ENCODE measurements around the gene SCN7A.
A peak's percentile ranks its signal among the peaks of the same experiment; 100 is the strongest.
"Not testable (repeated sequence)": the region's sequence is repeated elsewhere in the genome, so short reads cannot be mapped to it uniquely, and the experiment has no call there.

Gene SCN7A

DNA sequence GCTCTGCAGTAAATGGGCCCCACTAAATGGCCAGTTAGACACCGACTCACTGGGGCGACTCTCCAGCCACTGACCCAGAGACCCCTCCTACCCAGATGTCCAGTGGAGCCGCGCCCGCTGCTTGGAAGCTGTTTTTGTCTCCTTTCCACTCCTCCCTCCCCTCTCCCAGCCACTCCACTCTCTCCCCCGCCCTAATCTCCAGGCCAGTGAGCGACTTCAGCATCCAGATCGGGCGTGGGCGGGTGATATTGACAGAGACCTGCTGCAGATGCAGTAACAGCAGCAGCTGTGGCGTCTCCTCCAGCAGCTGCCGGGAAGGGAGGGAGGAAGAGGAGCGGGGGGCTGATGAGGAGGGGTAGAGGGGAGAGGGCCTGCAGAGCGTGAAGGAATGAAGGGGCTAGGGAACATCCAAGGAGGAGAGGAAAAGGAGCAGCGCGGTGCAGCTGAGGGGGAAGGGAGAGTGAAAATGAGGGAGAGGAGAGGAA lies at the start of gene SCN7A:
Gene SCN7A (minus strand): TSS at position 110 of the 485 bp plus-strand sequence. CDS start 16,553 bp downstream, outside the sequence.
- no peak for DNase-seq

DNA sequence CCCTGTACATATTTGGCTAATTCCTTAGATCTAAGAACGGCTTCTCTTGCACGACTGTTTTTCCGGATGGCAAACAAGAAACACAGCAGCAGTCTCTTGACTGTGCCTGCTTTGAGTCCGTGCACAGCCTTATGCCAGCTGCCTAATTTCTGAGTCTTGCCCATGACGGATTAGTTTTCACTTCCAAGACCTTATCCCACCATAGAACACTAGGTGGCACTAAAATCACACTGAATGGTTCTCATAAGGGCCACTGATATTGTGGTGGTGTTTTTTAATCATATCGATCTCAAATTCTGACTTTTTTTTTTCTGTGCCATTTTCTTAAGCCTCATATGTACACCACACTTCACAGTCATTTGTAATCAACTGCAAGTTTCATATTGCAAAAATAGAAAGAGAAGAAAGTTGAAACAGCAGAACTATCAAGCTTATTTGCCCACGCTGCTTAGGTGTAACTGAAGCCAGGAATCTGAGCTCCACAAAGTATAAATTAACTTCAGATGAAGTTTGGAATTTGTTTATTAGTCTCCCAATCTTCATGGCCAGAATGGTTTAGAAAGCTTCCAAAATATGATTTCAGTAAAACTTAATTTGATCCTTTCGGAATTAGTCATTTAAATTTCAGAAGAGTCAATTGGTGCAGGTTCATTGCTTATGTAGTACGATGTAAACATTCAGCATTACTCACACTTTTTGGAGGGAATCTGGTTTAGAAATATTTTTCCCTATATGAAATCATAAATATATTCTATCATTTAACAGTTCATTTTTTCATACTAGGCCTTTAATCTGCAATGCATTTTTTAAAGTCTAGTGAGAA lies 45.5 kb upstream of the SCN7A start:
- DNase-seq, result peak; percentile 40

DNA sequence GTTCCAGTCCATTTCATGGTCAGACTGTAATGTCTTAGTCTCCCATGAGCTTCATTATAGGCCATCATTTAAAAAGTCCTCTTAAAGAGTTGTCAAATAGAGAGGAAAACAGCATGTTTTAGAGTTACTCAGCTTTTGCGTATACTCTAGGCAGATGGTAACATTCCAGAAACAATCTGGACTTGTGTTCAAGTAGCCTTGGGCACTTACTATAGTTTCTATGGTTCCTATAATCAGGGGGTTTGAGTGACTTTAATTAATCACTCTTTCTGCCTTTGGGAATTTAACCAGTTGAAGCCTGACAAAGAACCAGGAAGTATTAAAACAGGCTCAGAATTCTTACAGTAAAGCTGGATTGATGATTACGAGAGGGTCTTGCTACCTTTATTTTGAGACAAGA lies 42.1 kb upstream of the SCN7A start:
- no peak for DNase-seq

DNA sequence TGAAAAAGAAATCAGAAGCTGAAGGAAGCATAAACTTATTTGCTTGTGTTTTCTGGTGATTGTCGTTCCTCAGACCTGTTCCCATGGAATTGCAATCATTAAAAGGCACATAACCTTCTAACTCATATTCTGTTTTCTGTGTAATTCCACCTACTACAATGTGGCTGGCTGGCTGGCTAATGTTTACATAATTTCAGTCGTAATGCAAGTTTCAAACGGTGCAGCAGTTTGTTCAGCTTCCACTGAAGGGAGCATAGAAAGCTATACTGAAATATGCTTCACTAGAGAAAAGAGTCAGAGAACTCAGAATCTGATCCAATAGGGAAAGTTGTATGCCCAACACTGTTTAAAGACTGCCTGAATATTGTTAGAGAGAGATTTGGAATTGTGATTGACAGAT lies 27.1 kb upstream of the SCN7A start:
- no peak for DNase-seq

DNA sequence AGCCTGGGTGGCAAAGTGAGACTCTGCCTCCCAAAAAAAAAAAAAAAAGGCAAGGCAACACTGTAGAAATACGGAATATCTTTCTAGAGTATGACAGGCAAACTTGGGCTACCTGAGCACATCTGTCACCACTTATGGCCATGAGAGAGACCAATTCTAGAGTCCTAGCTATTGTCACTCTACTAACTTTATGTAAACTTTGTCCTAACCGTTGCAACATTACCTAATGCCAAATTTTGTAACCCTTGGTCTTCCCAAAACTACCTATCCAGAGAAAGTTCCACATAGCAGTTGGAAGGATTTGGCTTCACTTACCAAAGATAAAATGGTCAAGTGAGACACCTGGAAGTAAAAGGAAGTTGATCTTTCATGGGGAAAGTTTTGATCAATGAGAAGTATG lies 26.6 kb upstream of the SCN7A start:
- no peak for DNase-seq

DNA sequence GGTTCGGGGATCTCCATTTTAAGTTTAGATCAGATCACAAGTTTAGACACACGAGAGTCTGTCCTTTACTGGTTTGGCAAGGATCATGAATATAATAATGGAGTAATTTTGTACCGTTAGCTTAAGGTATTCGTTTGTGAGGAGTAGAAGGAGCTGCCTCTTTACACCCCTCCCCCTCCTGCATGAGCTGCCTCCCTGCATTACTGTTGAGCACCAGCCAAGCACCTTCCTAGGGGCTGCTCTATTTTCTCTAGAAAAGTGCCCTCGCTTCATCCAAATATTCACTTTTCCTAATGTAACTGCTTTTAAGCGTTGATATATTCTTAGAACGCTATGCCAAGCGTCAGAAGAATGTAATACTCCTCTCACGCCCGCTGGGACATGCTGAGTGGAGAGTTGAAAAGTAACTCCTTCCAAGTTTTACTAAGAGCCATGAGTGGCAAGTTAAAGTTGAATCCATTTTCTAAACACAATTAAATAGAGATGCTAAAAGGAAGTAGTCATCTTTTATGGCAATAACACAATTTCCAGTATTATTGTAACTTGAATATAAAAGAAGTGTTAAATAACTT lies 25.4 kb upstream of the SCN7A start:
- no peak for DNase-seq

DNA sequence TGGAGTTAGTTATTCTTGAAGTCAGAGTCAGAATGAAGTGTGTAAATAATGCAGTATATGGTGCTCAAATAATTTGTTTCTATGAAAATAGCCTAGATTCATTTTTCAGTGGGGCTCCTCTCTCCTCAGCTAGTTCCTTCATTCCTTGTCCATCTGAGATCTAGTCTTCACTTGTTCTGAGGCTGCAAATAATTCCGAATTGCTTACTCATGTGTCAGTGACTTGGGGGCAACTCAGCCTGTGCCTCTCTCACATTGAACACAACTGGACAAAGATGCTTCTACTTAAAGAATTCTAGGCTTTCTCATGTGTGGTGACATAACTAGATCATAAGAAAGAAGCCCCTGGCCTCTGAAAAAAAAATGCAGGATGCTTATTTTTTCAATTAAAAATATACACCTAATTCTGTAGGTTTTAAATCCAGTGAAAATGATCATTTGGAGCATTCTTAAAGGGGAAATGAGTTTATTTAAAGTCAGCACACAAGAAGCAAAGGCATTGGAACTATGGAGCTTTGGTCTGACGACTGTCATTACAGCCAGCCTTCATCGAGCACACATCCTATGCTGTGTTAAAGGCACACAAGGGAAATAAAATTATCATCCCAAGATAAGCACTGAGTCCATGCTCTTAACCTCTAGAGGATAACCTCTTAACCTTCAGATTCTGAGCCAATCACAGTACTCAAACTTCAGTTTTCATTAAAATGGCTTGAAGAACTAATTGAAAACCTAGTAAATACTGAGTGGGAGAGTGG lies 24.8 kb upstream of the SCN7A start:
- DNase-seq, result no peak

DNA sequence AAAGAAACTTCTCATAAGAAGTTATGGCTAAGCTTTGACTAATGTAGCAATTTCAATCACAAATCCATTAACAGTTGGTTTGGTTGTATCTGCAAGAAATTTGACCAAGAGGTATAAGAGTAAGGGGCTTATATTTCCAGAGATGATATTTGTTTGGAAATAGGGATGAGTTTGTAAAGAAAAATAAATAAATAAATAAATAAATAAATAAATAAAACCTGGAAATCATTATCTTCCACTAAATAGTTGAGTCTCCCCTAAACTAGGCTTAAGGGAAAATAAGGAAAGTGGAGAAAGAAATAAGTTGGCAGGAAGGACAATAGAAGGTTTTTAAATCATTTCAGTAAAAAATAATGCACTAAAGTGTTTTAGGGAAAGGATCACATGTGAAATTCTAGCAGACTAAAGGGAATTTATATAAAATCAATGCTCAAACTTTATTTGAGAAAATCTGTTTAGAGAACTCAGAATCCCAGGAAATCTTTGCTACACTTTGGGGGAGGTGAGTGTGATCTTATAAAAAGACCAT lies 23.5 kb upstream of the SCN7A start:
- no peak for DNase-seq

DNA sequence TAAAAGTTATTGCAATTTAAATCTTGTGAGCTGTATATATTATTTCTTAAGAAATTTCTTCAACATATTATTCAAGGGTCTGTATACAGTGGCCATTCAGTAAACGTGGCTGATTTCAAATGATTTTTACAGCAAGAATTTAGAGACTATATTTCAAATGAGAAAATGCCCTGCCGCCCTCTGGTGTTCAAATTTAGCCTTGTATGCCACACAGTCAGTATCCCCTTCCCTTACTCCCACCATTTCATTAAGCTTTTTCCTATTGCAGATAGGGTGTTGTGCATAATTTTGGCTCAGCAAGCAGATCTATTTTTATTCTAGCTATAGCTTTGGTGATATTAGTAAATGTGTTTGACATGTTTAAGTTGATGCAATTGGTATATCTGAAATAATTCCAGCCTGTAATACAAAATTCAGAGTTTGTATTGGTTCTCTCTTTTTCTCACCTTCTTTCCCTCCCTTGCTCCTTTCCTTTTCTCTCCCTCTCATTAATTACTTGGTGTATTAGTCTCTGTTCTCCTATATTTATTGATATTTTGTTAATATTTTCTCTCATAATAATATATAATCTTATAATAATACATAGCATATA lies 22.8 kb upstream of the SCN7A start:
- DNase-seq, result no peak

DNA sequence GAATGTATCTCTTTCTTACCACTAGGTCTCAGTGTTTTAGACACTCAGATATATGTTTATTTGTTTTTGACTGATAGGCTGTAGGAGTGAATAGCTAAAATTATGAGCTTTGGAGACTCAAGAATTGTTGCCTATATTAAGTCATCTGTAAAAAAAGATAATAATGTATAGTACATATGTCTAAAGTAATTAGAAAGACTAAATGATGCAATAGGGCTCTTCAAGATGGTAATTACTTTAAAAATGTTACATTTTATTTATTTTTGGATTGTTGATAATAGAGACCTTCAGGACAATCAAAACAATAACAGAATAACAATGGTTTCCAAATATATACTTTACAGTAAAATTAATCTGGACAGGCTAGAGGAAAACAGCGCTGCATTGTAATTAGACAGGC lies 19.9 kb upstream of the SCN7A start:
- DNase-seq, result no peak

DNA sequence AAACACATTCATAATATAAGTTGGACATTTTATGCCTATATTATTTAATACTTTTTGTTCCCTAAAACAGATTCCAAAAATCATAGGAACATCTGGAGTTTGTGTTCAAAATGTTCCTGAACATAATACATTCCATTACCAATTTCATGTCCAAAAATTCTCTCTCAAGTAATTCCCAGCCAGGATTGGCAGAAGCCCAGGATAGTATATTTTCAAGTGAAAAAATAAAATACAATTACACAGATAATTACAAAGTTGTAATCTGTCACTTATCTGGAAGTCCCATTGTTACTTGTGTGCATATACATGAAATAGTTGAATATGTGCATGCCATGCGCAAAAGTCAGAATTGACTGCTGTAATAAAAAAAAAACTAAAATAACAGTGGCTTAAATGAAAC lies 5.2 kb upstream of the SCN7A start:
- no peak for DNase-seq

DNA sequence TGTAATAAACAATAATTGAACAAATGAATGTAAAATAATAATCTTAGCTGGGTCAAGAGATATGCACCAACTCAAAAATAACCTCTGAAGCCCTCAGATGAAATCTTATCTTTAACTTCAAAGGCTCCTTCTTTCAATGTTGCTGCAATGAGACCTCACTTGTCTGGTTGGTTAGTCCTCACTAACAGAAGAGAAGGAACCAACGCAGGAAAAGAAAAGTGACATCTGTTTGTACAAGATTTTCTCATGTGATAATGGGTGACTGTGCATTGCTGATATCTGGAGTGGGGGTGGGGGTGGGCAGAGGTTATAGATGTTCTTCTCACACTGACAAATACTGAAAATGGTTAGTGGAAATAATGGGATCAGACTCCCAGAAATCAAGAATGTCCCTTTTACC lies 2.6 kb downstream of the SCN7A start:
- DNase-seq, result no peak

DNA sequence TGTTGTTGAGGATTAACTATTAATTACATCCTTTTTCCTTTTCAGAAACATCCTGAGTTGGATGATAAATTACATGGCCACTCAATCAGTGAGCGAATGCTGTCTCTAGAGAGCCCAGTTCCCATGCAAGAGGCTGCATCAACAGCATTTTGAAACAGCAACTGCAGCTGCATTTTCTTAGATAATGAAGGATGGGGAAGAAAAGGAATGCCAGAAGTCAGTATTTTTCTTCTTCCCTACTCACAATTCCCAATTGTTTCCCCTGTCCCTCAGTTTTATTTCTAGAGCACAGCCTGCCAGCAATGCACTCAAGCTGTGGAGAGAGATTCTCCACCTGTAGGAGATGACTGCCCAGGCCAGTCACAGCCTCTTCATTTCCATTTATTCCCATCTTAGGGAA lies 6.9 kb downstream of the SCN7A start:
- DNase-seq, result no peak

DNA sequence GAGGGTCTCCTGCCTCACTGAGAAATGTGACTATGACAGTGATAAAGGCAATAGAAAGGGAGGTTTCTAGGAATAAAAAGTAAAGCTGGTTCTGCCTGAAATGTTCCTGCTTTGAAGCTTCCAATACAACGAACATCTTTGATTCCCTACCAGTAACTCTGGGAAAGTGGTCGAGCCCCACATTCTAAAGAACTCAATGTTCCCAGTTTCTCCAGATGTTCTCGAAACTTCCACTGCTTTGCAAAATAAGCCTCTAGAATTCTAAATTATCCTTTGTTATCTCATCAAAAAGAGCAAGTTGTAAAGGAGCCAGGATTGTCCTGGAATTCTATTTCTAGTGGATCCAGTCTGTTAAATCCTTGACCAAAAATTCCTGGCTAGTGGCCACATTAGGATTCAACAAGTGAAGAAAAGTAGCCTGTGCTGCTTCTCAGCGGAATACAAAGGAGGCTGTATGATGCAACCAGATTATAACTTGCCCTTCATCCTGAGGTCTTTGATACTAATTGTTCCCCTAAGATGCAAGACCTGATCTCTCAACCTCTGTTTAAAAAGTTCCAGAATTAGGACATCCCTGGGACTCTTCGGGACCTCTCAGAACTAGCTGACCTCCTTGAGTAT lies 8.4 kb downstream of the SCN7A start:
- DNase-seq, result no peak

DNA sequence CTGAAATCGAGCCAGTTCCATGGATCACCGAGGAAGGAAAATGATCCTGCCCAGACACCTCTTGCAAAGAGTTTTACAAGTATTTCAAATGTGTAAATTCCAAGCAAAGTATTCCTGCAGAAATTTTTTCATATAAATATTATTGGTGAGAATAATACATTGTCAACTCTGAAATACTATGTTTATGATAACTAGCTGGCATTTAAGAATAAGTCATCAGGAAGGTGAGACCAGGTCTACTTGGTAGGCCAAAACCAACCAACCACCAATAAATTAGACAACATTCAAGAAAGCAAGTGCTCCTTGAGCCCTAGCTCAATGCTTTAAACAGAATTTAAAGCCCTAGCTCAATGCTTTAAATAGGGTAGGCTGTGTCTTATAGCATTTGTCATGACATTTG lies 21.7 kb downstream of the SCN7A start:
- no peak for DNase-seq

DNA sequence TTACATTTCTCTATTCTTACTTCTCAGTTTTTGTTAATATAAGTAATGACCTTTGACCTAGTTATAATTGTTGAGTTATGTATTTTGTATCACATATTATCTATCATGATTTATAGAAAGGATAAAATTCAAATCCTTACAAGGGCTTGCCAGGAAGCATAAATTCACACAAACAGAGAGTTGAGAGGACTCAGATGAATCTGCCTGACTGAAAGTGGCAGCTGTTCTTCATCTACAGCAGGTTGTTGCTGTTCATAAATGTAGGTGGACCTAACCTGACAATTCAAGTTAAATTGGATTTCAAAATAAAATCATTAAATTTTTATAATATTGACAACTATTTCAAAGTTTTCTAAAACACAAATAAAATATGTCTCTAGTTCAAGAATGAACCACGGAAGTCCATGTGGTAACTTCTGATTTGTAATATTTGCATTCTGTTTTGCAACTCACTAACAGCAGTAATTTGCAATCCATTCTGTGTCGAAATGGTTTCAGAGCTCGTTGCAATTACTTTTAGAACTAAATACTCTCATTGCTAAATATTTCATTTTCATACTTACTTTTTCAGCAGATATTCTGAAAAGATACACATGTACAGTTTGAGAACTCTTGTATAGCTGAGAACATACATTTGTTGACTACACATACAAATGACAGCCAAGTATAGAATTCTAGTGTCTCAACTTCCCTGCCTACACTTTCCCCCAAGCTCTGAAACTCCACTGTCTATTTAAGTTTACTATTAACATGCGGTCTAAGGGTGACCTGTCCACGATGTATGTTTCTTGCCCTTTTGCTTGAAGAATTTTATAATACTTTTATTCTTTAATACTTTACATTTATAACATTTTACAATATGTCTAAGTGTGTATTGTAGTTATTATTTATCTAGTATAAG lies 25.7 kb downstream of the SCN7A start:
- no peak for DNase-seq

DNA sequence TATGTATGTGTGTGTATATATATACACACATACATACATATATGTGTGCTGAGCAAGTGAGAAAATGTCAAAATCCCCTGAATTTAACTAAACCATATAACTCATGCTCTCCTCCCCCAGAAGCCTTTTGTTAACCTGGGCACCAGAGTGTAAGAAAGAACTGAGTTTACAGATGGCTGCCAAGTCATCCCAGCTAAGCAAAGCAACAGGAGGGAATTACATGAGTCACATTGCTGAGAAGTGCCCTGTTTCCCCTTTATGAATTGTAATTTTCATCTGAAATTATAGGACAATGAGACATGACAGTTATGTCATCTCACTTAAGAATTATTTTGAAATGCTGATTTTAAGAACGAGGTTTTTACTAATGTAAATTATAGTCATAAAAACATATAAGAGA lies 29.9 kb downstream of the SCN7A start:
- DNase-seq, result no peak

DNA sequence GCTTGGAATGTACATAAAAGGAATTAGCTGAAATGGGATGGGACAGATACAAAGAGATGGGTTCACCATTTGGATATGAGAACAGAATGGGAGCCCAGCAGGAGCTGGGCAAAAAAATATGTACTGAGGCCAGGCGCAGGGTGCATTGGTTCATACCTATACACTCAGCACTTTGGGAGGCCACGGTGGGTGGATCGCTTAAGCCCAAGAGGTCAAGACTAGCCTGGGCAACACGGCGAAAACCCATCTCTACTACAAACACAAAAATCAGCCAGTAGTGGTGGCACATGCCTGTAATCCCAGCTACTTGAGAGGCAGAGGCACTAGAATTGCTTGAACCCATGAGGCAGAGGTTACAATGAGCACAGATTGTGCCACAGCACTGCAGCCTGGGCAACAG lies 30.4 kb downstream of the SCN7A start:
- DNase-seq, result no peak

DNA sequence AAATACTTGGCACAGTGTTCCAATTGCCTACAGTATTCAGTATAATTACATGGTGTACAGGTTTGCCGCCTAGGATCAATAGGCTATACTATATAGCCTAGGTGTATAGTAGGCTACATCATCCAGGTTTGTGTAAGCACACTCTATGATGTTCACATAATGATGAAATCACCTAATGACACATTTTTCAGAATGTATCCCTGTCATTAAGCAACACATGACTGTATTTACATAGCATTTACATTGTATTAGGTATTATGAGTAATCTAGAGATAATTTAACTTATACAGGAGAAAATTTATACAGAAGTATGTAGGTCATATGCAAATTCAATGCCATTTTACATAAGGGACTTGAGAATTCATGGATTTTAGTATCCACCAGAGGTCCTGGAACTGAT lies 35.4 kb downstream of the SCN7A start:
- no peak for DNase-seq

DNA sequence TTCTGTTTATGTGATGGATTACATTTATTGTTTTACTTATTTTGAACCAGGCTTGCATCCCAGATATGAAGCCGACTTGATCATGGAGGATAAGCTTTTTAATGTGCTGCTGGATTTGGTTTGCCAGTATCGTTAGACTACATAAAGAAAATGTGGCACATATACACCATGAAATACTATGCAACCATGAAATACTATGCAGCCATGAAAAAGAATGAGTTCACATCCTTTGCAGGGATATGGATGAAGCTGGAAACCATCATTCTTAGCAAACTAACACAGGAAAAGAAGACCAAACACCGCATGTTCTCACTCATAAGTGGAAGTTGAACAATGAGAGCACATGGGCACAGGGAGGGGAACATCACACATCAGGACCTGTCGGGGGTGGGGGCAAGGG lies 38.2 kb downstream of the SCN7A start:
- not testable (repeated sequence) for DNase-seq

DNA sequence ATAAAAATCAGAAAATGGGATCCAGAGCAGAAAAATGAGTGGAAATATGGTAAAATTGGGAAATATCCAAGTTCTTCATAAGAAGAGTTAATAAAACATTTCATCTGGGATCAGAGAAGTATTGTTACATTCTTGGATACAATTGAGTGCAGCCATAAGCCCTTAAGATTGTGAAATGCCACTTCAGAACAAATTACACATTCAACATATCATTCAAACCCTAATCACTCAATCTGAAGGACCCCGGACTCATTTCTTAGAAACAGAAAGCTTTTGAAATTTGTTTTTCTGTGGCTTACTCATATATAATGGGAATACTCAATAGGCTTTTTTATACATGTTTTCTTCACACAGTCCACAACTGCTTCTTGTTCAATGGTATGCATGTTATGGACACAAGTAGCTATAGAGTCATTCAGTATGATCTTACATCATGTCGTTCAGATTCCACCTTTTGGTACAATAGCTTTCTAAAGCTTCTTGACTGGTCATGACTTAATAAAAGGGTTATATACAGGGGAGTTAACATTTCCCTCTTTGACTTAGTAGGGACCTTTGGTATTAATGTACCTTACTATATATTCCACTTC lies 39.9 kb downstream of the SCN7A start:
- peak; percentile 48 for DNase-seq

All from DMS79 (cell line).